OCI-LY3 (cell line): ENCODE data around the gene EIF1AD.

ENCODE experiments used
- CTCF ChIP-seq: fragments of 200-600, 300-600 bp; sonication (generic); IDR thresholded peaks from 2 replicates; pipeline ENCODE4 v1.5.1; 2014; ENCODE audit warnings: antibody characterized with exemption, low read length, low read depth
- EZH2phosphoT487 ChIP-seq: fragments of 200-600 bp; shearing (Covaris generic); IDR thresholded peaks from 2 replicates; pipeline ENCODE4 v1.6.1; 2018; ENCODE audit warnings: antibody characterized with exemption, mixed run types, low read depth

- TF ChIP-seq CTCF: no peak
- no peak for TF ChIP-seq EZH2phosphoT487
Observed at GRCh38 chr11:65953471-65953870, 48.5 kb downstream of the EIF1AD start.
